H9 (cell line): ENCODE measurements around the gene TPRN. TPM values are rescaled to one million over a fixed set of nuclear protein-coding genes. Genes with fewer than 3 reads are reported as not detected.

ENCODE experiments used
- DNase-seq: peaks from one replicate; pipeline ENCODE4 v3.0.0-alpha.2; 2017
- H2AFZ ChIP-seq: one replicate; pipeline ENCODE4 v1.6.1; 2013; ENCODE audit warnings: mild to moderate bottlenecking, low read length, control low read depth, moderate library complexity
- H2AK5ac ChIP-seq: 2 replicates; pipeline ENCODE4 v1.6.1; 2013; ENCODE audit warnings: low read length, control low read depth, mixed read lengths; ENCODE audit not compliant: insufficient read length
- H2BK120ac ChIP-seq: one replicate; pipeline ENCODE4 v1.6.1; 2013; ENCODE audit warnings: low read depth, mild to moderate bottlenecking, low read length, control low read depth, inconsistent platforms; ENCODE audit not compliant: poor library complexity, severe bottlenecking
- H2BK12ac ChIP-seq: 2 replicates; pipeline ENCODE4 v1.6.1; 2013; ENCODE audit warnings: low read length, control low read depth, mixed read lengths, low read depth; ENCODE audit not compliant: insufficient read length
- H2BK15ac ChIP-seq: 2 replicates; pipeline ENCODE4 v1.6.1; 2013; ENCODE audit warnings: low read depth, low read length, control low read depth
- H2BK20ac ChIP-seq: one replicate; pipeline ENCODE4 v1.6.1; 2013; ENCODE audit warnings: low read depth, mild to moderate bottlenecking, low read length, control low read depth, inconsistent platforms; ENCODE audit not compliant: poor library complexity, severe bottlenecking
- H2BK5ac ChIP-seq: 2 replicates; pipeline ENCODE4 v1.6.1; 2013; ENCODE audit warnings: low read length, control low read depth, mixed read lengths; ENCODE audit not compliant: insufficient read length
- H3K14ac ChIP-seq: 2 replicates; pipeline ENCODE4 v1.6.1; 2013; ENCODE audit warnings: low read length, control low read depth; ENCODE audit not compliant: insufficient read depth
- H3K18ac ChIP-seq: 2 replicates; pipeline ENCODE4 v1.6.1; 2013; ENCODE audit warnings: low read depth, mild to moderate bottlenecking, mixed read lengths, low read length, control low read depth; ENCODE audit not compliant: insufficient read length
- H3K23ac ChIP-seq: 2 replicates; pipeline ENCODE4 v1.6.1; 2013; ENCODE audit warnings: low read length, control low read depth, mixed read lengths, low read depth; ENCODE audit not compliant: insufficient read length
- H3K23me2 ChIP-seq: 2 replicates; pipeline ENCODE4 v1.6.1; 2013; ENCODE audit warnings: low read depth, mild to moderate bottlenecking, mixed read lengths, low read length, control low read depth; ENCODE audit not compliant: insufficient read length, poor library complexity, severe bottlenecking
- H3K27ac ChIP-seq: 2 replicates; pipeline ENCODE4 v1.5.1; 2013; ENCODE audit warnings: low read length, control low read depth, mixed read lengths, low read depth; ENCODE audit not compliant: insufficient read length
- H3K27me3 ChIP-seq: 2 replicates; pipeline ENCODE4 v1.6.1; 2013; ENCODE audit warnings: low read length, control low read depth, inconsistent platforms; ENCODE audit not compliant: insufficient read depth
- H3K4ac ChIP-seq: 2 replicates; pipeline ENCODE4 v1.6.1; 2013; ENCODE audit warnings: low read depth, mild to moderate bottlenecking, control low read depth, inconsistent platforms, low read length, moderate library complexity
- H3K4me1 ChIP-seq: 2 replicates; pipeline ENCODE4 v1.6.1; 2013; ENCODE audit warnings: low read length, control low read depth, inconsistent platforms; ENCODE audit not compliant: insufficient read depth
- H3K4me2 ChIP-seq: 2 replicates; pipeline ENCODE4 v1.6.1; 2013; ENCODE audit warnings: low read length, control low read depth, mixed read lengths; ENCODE audit not compliant: insufficient read length, insufficient read depth
- H3K56ac ChIP-seq: 2 replicates; pipeline ENCODE4 v1.6.1; 2013; ENCODE audit warnings: low read depth, mild to moderate bottlenecking, mixed read lengths, low read length, control low read depth; ENCODE audit not compliant: insufficient read length
- H3K79me1 ChIP-seq: 2 replicates; pipeline ENCODE4 v1.6.1; 2013; ENCODE audit warnings: low read depth, mild to moderate bottlenecking, moderate library complexity, low read length, control low read depth, inconsistent platforms; ENCODE audit not compliant: insufficient read depth, poor library complexity, severe bottlenecking
- H3K79me2 ChIP-seq: 2 replicates; pipeline ENCODE4 v1.6.1; 2013; ENCODE audit warnings: low read length, control low read depth, inconsistent platforms; ENCODE audit not compliant: insufficient read depth
- H3K9ac ChIP-seq: 2 replicates; pipeline ENCODE4 v1.6.1; 2013; ENCODE audit warnings: low read length, control low read depth, mixed read lengths; ENCODE audit not compliant: insufficient read length; ENCODE audit errors: extremely low read depth
- H3K9me3 ChIP-seq: one replicate; pipeline ENCODE4 v1.6.1; 2013; ENCODE audit warnings: low read depth, low read length, inconsistent platforms; ENCODE audit not compliant: control insufficient read depth
- H3T11ph ChIP-seq: one replicate; pipeline ENCODE4 v1.6.1; 2013; ENCODE audit warnings: mild to moderate bottlenecking, low read length, control low read depth, inconsistent platforms
- H4K20me1 ChIP-seq: one replicate; pipeline ENCODE4 v1.6.1; 2013; ENCODE audit not compliant: control insufficient read depth, insufficient read length, insufficient read depth
- H4K5ac ChIP-seq: 2 replicates; pipeline ENCODE4 v1.6.1; 2013; ENCODE audit warnings: low read depth, mild to moderate bottlenecking, mixed read lengths, low read length, control low read depth; ENCODE audit not compliant: insufficient read length
- H4K8ac ChIP-seq: replicated peaks from 2 replicates; pipeline ENCODE4 v1.6.1; 2013; ENCODE audit warnings: low read length, control low read depth, mixed read lengths, low read depth; ENCODE audit not compliant: insufficient read length
- H4K91ac ChIP-seq: 2 replicates; pipeline ENCODE4 v1.6.1; 2013; ENCODE audit warnings: low read depth, mild to moderate bottlenecking, moderate library complexity, mixed read lengths, low read length, control low read depth; ENCODE audit not compliant: insufficient read length
- H3K27ac Mint-ChIP-seq, 3 experiments: 2 replicates in 2 of 3; 3 replicates in 1 of 3; pipeline ENCODE4 v1.8.0; 2020 to 2021; ENCODE audit warnings: mixed read lengths in 3 of 3, mild to moderate bottlenecking in 1 of 3, moderate library complexity in 1 of 3
- H3K27me3 Mint-ChIP-seq: 2 replicates; pipeline ENCODE4 v1.8.0; 2021; ENCODE audit warnings: low read depth, mild to moderate bottlenecking, moderate library complexity, mixed read lengths
- H3K36me3 Mint-ChIP-seq, 3 experiments: 2 replicates in 2 of 3; 3 replicates in 1 of 3; pipeline ENCODE4 v1.8.0; 2020 to 2021; ENCODE audit warnings: low read depth in 3 of 3, mixed read lengths in 3 of 3; ENCODE audit not compliant: insufficient read depth in 1 of 3
- H3K4me1 Mint-ChIP-seq, 2 experiments: 2 replicates each; pipeline ENCODE4 v1.8.0; 2020; ENCODE audit warnings: mixed read lengths in 2 of 2
- H3K4me3 Mint-ChIP-seq, 2 experiments: 2 replicates in 1 of 2; 3 replicates in 1 of 2; pipeline ENCODE4 v1.8.0; 2020 to 2021; ENCODE audit warnings: mild to moderate bottlenecking in 2 of 2, mixed read lengths in 2 of 2, moderate library complexity in 1 of 2
- H3K9me3 Mint-ChIP-seq, 2 experiments: 2 replicates in 1 of 2; 3 replicates in 1 of 2; pipeline ENCODE4 v1.8.0; 2020; ENCODE audit warnings: mild to moderate bottlenecking in 2 of 2, mixed read lengths in 2 of 2, moderate library complexity in 1 of 2
- WGBS: extraction: QIAGEN DNeasy Blood & Tissue Kit; methylation state at CpG from one replicate; pipeline ENCODE4 v1.1.7; 2013; ENCODE audit warnings: missing lambda C conversion rate, low lambda C conversion rate, mixed read lengths; ENCODE audit not compliant: insufficient read length; ENCODE audit errors: extremely low coverage; 5-methylcytosine and 5-hydroxymethylcytosine counted together
- total RNA-seq: library from RNA; stranded (reverse); gene quantifications from 2 replicates; pipeline ENCODE4 v1.2.1, GENCODE V29; 2021
- TF ChIP-seq, protein P1 (sequence below): fragments of 200-600 bp; sonication (generic); conservative IDR thresholded peaks from 3 replicates; pipeline ENCODE4 v1.8.0; 2021; ENCODE audit warnings: antibody characterized with exemption, mild to moderate bottlenecking

TPRN gene
- total RNA-seq, 1 experiment from 2014 or later, result 30.7 TPM

DNA sequence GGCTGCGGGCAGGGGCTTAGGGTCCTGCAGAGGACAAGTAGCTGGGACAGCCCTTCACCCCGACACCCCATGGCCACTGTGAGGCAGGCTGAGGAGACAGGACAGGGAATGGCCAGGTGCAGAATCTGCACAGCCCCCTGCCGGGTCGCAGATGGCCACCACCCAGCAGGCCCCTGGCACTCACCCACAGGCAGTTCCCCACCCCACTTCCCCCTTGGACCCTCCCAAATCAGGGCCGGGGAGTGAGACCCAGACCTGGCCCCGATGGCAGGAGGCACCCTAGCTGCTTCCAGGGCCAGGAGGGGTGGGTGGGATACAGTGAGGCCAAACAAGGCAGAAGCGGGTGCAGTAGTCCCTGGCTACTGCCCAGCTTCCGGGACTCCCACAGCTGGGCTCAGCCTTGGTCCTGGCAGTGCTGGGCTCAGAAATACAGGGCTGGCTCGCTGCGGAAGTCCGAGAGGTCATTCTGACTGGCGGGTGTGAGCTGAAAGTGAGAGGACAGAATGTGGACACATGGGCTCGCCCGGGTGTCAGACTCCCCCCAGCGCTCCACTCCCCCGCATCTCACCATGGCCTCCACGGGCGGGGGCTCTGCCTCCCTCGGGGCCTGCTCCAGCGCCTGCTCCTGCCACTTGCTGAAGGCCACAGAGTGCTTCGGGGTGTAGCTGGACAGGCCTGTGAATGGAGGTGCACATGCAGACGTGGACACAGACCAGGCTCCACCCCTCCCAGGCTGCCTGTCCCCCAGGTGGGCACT lies 8.7 kb downstream of the TPRN start:
- H2BK15ac ChIP-seq, result no peak overlapping the region
- no peak overlapping the region for H3K56ac ChIP-seq
- Mint-ChIP-seq H3K9me3 (no peaks in the 10 kb centered on the region), H3K27ac (no peak overlapping the region), H3K4me1 (peaks cover 20 to 26% of the 10 kb centered on the region in 2 experiments), H3K36me3 (peaks cover 7 to 23% (median 15%) of the 10 kb centered on the region in 3 experiments; a peak in 6 of 7 replicates), H3K27me3 (no peaks in the 10 kb centered on the region), H3K4me3 (no peak overlapping the region)
- H2BK120ac ChIP-seq, result no peak overlapping the region
- H3K14ac ChIP-seq, result no peak overlapping the region; the same call in 1 of the 2 replicates
- peaks cover 13% of the 10 kb centered on the region for H3K23me2 ChIP-seq
- no peak overlapping the region for H3T11ph ChIP-seq
- H2BK12ac ChIP-seq, result no peak overlapping the region
- H3K79me1 ChIP-seq, result peaks cover 6% of the 10 kb centered on the region
- no peak overlapping the region for H2BK20ac ChIP-seq
- peaks cover 10% of the 10 kb centered on the region; the same call in 1 of the 2 replicates for H3K79me2 ChIP-seq
- TF ChIP-seq, protein P1, sequence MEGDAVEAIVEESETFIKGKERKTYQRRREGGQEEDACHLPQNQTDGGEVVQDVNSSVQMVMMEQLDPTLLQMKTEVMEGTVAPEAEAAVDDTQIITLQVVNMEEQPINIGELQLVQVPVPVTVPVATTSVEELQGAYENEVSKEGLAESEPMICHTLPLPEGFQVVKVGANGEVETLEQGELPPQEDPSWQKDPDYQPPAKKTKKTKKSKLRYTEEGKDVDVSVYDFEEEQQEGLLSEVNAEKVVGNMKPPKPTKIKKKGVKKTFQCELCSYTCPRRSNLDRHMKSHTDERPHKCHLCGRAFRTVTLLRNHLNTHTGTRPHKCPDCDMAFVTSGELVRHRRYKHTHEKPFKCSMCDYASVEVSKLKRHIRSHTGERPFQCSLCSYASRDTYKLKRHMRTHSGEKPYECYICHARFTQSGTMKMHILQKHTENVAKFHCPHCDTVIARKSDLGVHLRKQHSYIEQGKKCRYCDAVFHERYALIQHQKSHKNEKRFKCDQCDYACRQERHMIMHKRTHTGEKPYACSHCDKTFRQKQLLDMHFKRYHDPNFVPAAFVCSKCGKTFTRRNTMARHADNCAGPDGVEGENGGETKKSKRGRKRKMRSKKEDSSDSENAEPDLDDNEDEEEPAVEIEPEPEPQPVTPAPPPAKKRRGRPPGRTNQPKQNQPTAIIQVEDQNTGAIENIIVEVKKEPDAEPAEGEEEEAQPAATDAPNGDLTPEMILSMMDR, result no peak
- H3K18ac ChIP-seq, result no peak overlapping the region
- no peaks in the 10 kb centered on the region for H4K20me1 ChIP-seq
- no peak overlapping the region for H4K8ac ChIP-seq
- no peak overlapping the region for H3K23ac ChIP-seq
- H3K4me1 ChIP-seq, result peaks cover 5% of the 10 kb centered on the region; the same call in 1 of the 2 replicates
- H2AFZ ChIP-seq, result no peak overlapping the region
- no peak overlapping the region for H3K9ac ChIP-seq
- H2AK5ac ChIP-seq, result no peak overlapping the region
- no peak overlapping the region for H2BK5ac ChIP-seq
- DNase-seq, result no peak
- no CpG with 5 or more reads among the region's 22 CpGs for WGBS
- H3K4me2 ChIP-seq, result no peak overlapping the region
- H3K27me3 ChIP-seq, result no peaks in the 10 kb centered on the region
- no peak overlapping the region for H3K27ac ChIP-seq
- H3K4ac ChIP-seq, result no peak overlapping the region
- H4K91ac ChIP-seq, result no peak overlapping the region
- no peak overlapping the region for H4K5ac ChIP-seq
- no peaks in the 10 kb centered on the region for H3K9me3 ChIP-seq
